Measurements from ENCODE around the gene GNL2.

GRCh38 chr1:37595440-37596181, at the start of gene GNL2:
- no peak for TF ChIP-seq CTCF (conservative IDR thresholded peaks at IDR 0.05)
- TF ChIP-seq EZH2 (IDR thresholded peaks at IDR 0.05; ENCODE audit: low read depth) = no peak

Data from PC-9 (cell line).